GM21381 (cell line): ENCODE results near the gene KCNJ13.
"Not testable (repeated sequence)": the region's sequence is repeated elsewhere in the genome, so short reads cannot be mapped to it uniquely, and the experiment has no call there.

Experiments
- ATAC-seq: cut with Tn5 transposase; IDR thresholded peaks from one replicate; pipeline ENCODE4 v1.9.1; 2021; ENCODE audit warnings: mild to moderate bottlenecking, moderate library complexity; ENCODE audit not compliant: unreplicated experiment

KCNJ13 gene

GRCh38 chr2:232770207-232770606 is 6.2 kb downstream of the KCNJ13 start:
- no peak for ATAC-seq

- no peak for ATAC-seq
Observed at GRCh38 chr2:232767866-232768265, 8.5 kb downstream of the KCNJ13 start.

- no peak for ATAC-seq
Observed at GRCh38 chr2:232761301-232761907, 15.0 kb downstream of the KCNJ13 start.

- ATAC-seq, result no peak
Observed at GRCh38 chr2:232757905-232758304, 18.5 kb downstream of the KCNJ13 start.

- no peak for ATAC-seq
Observed at GRCh38 chr2:232750135-232750671, 26.2 kb downstream of the KCNJ13 start.

GRCh38 chr2:232749331-232749730 is 27.0 kb downstream of the KCNJ13 start:
- no peak for ATAC-seq

GRCh38 chr2:232748038-232748437 is 28.3 kb downstream of the KCNJ13 start:
- no peak for ATAC-seq

GRCh38 chr2:232744963-232745362 is 31.4 kb downstream of the KCNJ13 start:
- ATAC-seq, result no peak

- no peak for ATAC-seq
Observed at GRCh38 chr2:232741972-232742371, 34.4 kb downstream of the KCNJ13 start.

GRCh38 chr2:232741294-232741693 is 35.1 kb downstream of the KCNJ13 start:
- no peak for ATAC-seq

- no peak for ATAC-seq
Observed at GRCh38 chr2:232731470-232731869, 44.9 kb downstream of the KCNJ13 start.

- ATAC-seq, result no peak
Observed at GRCh38 chr2:232728785-232729184, 47.6 kb downstream of the KCNJ13 start.

- ATAC-seq, result no peak
Observed at GRCh38 chr2:232723027-232723426, 53.3 kb downstream of the KCNJ13 start.

GRCh38 chr2:232721882-232722281 is 54.5 kb downstream of the KCNJ13 start:
- no peak for ATAC-seq

- no peak for ATAC-seq
Observed at GRCh38 chr2:232721261-232721660, 55.1 kb downstream of the KCNJ13 start.

GRCh38 chr2:232720056-232720455 is 56.3 kb downstream of the KCNJ13 start:
- ATAC-seq, result not testable (repeated sequence)
